K562 (cell line): ENCODE results near the gene COG2. TPM values are rescaled to one million over a fixed set of nuclear protein-coding genes. Genes with fewer than 3 reads are reported as not detected.

Experiments used
- ETS2 ChIP-seq: IDR thresholded peaks from 2 replicates; pipeline ENCODE4 v1.6.1; 2016; ENCODE audit warnings: borderline replicate concordance, missing genetic modification characterization, mild to moderate bottlenecking, moderate library complexity, missing compliant biosample characterization; ENCODE audit not compliant: poor library complexity, severe bottlenecking
- HDAC2 ChIP-seq: fragments of 450-650 bp; IDR thresholded peaks from 2 replicates; pipeline ENCODE4 v1.6.1; 2016; ENCODE audit warnings: mild to moderate bottlenecking
- MECOM ChIP-seq: fragments of 250-450 bp; sonication (Bioruptor Pico); IDR thresholded peaks from 2 replicates; pipeline ENCODE4 v1.8.0; 2022; ENCODE audit warnings: inconsistent platforms
- PHTF2 ChIP-seq: fragments of 250-450 bp; sonication (Bioruptor Pico); IDR thresholded peaks from 2 replicates; pipeline ENCODE4 v1.5.0; 2021; ENCODE audit warnings: mild to moderate bottlenecking
- SUPT5H ChIP-seq: fragments of 450-650 bp; IDR thresholded peaks from 2 replicates; pipeline ENCODE4 v1.6.1; 2016
- TAF9B ChIP-seq: fragments of 450-650 bp; IDR thresholded peaks from 2 replicates; pipeline ENCODE4 v1.6.1; 2018; ENCODE audit warnings: mild to moderate bottlenecking; ENCODE audit not compliant: partially characterized antibody
- TBL1XR1 ChIP-seq, 2 experiments: IDR thresholded peaks; 2 replicates each; pipeline ENCODE4 v1.6.1; 2012; ENCODE audit warnings: improper control_type of control experiment in 2 of 2, low read length in 2 of 2, mild to moderate bottlenecking in 1 of 2
- TRIM24 ChIP-seq, 2 experiments: fragments of 450-650 bp; IDR thresholded peaks; 2 replicates each; pipeline ENCODE4 v1.6.1; 2016
- ZNF707 ChIP-seq: fragments of 250-450 bp; sonication (Bioruptor Pico); conservative IDR thresholded peaks from 2 replicates; pipeline ENCODE4 v1.8.0; 2022; ENCODE audit warnings: inconsistent platforms, mild to moderate bottlenecking, moderate library complexity
- polyA plus RNA-seq, 8 experiments: library from polyadenylated mRNA; depleted of rRNA in 4 of 8; stranded (reverse) in 5 of 8; unstranded in 3 of 8; fragments of >200 nt; fragmentation: Nextera tagmentation in 2 of 8; fragmentation: Illumina TruSeq in 1 of 8; extraction: Ambion mirVana in 2 of 8; extraction: Trizol in 1 of 8; gene quantifications; 2 replicates each; pipeline versions ENCODE4 v1.2.1 to v1.2.3, GENCODE V29; 2011 to 2014; ENCODE audit warnings: inconsistent platforms in 1 of 8, missing spikeins in 1 of 8
- total RNA-seq, 7 experiments: library from RNA; depleted of rRNA in 6 of 7; stranded (reverse); fragments of >200 nt in 6 of 7; fragmentation: Illumina TruSeq in 2 of 7; extraction: Trizol in 2 of 7; gene quantifications; 2 replicates each; pipeline versions ENCODE4 v1.2.1 to v1.2.3, GENCODE V29; 2011 to 2021; ENCODE audit warnings: low replicate concordance in 1 of 7
- TF ChIP-seq, protein P1 (sequence below): fragments of 450-650 bp; IDR thresholded peaks from 2 replicates; pipeline ENCODE4 v1.6.1; 2016; ENCODE audit warnings: mild to moderate bottlenecking, moderate library complexity

COG2 gene
- total and polyA plus RNA-seq, 9 of the 15 experiments (the other 6 are each of a cell fraction or from before 2014, with no cell fraction given), result 22.0 to 51.7 (median 33.3) TPM

DNA sequence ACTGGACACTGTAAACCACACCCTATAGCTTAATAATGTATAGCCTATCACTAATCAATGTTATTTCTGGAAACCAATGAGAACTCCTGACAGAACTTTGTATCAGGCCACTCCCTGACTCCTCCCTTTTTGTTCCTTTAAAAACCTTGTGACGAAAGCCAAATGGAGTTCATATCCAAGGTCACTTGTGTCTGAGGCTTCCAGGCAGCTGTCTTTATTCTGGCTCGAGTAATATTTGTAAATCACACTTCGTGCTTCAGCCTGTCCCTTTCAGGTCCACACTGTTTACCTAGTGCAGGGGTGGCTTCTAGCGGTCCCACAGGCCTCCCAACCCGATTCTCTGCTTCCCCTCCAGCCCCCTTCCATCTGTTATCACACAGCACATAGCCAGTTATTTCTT lies 88.7 kb downstream of the COG2 start (continued):
- TF ChIP-seq, protein P1, sequence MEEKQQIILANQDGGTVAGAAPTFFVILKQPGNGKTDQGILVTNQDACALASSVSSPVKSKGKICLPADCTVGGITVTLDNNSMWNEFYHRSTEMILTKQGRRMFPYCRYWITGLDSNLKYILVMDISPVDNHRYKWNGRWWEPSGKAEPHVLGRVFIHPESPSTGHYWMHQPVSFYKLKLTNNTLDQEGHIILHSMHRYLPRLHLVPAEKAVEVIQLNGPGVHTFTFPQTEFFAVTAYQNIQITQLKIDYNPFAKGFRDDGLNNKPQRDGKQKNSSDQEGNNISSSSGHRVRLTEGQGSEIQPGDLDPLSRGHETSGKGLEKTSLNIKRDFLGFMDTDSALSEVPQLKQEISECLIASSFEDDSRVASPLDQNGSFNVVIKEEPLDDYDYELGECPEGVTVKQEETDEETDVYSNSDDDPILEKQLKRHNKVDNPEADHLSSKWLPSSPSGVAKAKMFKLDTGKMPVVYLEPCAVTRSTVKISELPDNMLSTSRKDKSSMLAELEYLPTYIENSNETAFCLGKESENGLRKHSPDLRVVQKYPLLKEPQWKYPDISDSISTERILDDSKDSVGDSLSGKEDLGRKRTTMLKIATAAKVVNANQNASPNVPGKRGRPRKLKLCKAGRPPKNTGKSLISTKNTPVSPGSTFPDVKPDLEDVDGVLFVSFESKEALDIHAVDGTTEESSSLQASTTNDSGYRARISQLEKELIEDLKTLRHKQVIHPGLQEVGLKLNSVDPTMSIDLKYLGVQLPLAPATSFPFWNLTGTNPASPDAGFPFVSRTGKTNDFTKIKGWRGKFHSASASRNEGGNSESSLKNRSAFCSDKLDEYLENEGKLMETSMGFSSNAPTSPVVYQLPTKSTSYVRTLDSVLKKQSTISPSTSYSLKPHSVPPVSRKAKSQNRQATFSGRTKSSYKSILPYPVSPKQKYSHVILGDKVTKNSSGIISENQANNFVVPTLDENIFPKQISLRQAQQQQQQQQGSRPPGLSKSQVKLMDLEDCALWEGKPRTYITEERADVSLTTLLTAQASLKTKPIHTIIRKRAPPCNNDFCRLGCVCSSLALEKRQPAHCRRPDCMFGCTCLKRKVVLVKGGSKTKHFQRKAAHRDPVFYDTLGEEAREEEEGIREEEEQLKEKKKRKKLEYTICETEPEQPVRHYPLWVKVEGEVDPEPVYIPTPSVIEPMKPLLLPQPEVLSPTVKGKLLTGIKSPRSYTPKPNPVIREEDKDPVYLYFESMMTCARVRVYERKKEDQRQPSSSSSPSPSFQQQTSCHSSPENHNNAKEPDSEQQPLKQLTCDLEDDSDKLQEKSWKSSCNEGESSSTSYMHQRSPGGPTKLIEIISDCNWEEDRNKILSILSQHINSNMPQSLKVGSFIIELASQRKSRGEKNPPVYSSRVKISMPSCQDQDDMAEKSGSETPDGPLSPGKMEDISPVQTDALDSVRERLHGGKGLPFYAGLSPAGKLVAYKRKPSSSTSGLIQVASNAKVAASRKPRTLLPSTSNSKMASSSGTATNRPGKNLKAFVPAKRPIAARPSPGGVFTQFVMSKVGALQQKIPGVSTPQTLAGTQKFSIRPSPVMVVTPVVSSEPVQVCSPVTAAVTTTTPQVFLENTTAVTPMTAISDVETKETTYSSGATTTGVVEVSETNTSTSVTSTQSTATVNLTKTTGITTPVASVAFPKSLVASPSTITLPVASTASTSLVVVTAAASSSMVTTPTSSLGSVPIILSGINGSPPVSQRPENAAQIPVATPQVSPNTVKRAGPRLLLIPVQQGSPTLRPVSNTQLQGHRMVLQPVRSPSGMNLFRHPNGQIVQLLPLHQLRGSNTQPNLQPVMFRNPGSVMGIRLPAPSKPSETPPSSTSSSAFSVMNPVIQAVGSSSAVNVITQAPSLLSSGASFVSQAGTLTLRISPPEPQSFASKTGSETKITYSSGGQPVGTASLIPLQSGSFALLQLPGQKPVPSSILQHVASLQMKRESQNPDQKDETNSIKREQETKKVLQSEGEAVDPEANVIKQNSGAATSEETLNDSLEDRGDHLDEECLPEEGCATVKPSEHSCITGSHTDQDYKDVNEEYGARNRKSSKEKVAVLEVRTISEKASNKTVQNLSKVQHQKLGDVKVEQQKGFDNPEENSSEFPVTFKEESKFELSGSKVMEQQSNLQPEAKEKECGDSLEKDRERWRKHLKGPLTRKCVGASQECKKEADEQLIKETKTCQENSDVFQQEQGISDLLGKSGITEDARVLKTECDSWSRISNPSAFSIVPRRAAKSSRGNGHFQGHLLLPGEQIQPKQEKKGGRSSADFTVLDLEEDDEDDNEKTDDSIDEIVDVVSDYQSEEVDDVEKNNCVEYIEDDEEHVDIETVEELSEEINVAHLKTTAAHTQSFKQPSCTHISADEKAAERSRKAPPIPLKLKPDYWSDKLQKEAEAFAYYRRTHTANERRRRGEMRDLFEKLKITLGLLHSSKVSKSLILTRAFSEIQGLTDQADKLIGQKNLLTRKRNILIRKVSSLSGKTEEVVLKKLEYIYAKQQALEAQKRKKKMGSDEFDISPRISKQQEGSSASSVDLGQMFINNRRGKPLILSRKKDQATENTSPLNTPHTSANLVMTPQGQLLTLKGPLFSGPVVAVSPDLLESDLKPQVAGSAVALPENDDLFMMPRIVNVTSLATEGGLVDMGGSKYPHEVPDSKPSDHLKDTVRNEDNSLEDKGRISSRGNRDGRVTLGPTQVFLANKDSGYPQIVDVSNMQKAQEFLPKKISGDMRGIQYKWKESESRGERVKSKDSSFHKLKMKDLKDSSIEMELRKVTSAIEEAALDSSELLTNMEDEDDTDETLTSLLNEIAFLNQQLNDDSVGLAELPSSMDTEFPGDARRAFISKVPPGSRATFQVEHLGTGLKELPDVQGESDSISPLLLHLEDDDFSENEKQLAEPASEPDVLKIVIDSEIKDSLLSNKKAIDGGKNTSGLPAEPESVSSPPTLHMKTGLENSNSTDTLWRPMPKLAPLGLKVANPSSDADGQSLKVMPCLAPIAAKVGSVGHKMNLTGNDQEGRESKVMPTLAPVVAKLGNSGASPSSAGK, result no peak
- no peak for TF ChIP-seq MECOM (CRISPR knock-in tag)
- no peak for TF ChIP-seq ETS2 (tag)
- no peak for TF ChIP-seq PHTF2
- no peak for TF ChIP-seq HDAC2
- TF ChIP-seq SUPT5H, result no peak
- TF ChIP-seq ZNF707 (CRISPR knock-in tag), result no peak
- TF ChIP-seq TAF9B, result no peak
- no peak for TF ChIP-seq TRIM24 (IDR thresholded peaks at IDR 0.05)
- TF ChIP-seq TBL1XR1 (IDR thresholded peaks at IDR 0.05; ENCODE audit: low read length in 2 of 2), result no peak
